Neural cell (in vitro differentiated cells): ENCODE measurements around the gene TOGARAM2.

ENCODE experiments used
- CTCF ChIP-seq: fragments of 450-650 bp; IDR thresholded peaks from 2 replicates; pipeline ENCODE4 v1.5.1; 2014; ENCODE audit warnings: antibody characterized with exemption, mild to moderate bottlenecking, moderate library complexity; ENCODE audit not compliant: poor library complexity, severe bottlenecking
- EP300 ChIP-seq: fragments of 450-650 bp; conservative IDR thresholded peaks from 2 replicates; pipeline ENCODE4 v1.6.1; 2014; ENCODE audit warnings: antibody characterized with exemption, mild to moderate bottlenecking, moderate library complexity; ENCODE audit not compliant: poor library complexity, severe bottlenecking
- MXI1 ChIP-seq: fragments of 450-650 bp; conservative IDR thresholded peaks from 2 replicates; pipeline ENCODE4 v1.6.1; 2014; ENCODE audit warnings: antibody characterized with exemption, mild to moderate bottlenecking; ENCODE audit not compliant: poor library complexity, severe bottlenecking
- POLR2AphosphoS5 ChIP-seq: IDR thresholded peaks from 2 replicates; pipeline ENCODE4 v1.6.1; 2012
- REST ChIP-seq: IDR thresholded peaks from 2 replicates; pipeline ENCODE4 v1.6.1; 2012; ENCODE audit warnings: borderline replicate concordance
- TAF1 ChIP-seq: IDR thresholded peaks from 2 replicates; pipeline ENCODE4 v1.6.1; 2012; ENCODE audit warnings: low read depth

- no peak for TF ChIP-seq CTCF
- TF ChIP-seq POLR2AphosphoS5 = no peak
- no peak for TF ChIP-seq REST
- no peak for TF ChIP-seq MXI1
- no peak for TF ChIP-seq TAF1
- TF ChIP-seq EP300 = no peak
Observed at GRCh38 chr2:28994679-28995078, 13.6 kb downstream of the TOGARAM2 start.
